OCI-LY1 (cell line): Measurements from ENCODE around the gene SLC47A2.

Experiments used
- EZH2 ChIP-seq: fragments of 200-600 bp; sonication (generic), shearing (Covaris generic); IDR thresholded peaks from 2 replicates; pipeline ENCODE4 v1.8.0; 2017; ENCODE audit warnings: borderline replicate concordance, mixed run types, mild to moderate bottlenecking, antibody characterized with exemption, low read length, moderate library complexity, mixed read lengths
- TF ChIP-seq, protein P1 (sequence below): fragments of 200-600 bp; sonication (generic), shearing (Covaris generic); IDR thresholded peaks from 2 replicates; pipeline ENCODE4 v1.5.1; 2017; ENCODE audit warnings: mild to moderate bottlenecking, antibody characterized with exemption, low read length, moderate library complexity, mixed read lengths

DNA sequence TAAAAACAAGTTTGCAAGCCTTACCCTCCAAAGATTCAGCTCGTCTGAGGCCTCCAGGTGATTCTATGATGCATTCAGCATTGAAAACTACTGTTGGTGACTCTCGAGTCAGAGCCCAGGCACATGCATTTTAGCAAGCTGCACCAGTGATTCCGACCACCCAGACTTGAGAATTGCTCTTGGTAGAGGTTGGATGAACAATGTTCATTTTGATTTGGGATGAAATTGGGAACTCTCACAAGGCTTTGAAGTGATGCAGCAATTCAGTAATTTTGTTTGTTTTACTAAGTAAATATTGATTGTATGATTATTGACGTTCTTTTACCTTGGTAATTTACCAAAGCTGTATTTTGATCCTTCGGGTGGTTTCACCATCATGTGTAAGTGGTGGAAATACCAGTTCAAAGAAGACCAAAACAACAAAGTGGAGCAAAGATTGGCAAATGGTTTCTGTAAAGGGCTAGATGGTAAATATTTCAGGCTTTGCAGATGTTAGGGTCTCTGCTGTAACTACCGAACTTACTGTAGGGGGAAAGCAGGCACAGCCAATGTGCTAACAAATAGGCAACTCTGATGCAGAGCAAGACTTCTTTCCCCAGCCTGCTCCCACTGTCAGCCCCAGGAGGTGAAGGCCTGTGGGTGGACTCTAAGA, 56.0 kb downstream of the SLC47A2 start:
- TF ChIP-seq, protein P1, sequence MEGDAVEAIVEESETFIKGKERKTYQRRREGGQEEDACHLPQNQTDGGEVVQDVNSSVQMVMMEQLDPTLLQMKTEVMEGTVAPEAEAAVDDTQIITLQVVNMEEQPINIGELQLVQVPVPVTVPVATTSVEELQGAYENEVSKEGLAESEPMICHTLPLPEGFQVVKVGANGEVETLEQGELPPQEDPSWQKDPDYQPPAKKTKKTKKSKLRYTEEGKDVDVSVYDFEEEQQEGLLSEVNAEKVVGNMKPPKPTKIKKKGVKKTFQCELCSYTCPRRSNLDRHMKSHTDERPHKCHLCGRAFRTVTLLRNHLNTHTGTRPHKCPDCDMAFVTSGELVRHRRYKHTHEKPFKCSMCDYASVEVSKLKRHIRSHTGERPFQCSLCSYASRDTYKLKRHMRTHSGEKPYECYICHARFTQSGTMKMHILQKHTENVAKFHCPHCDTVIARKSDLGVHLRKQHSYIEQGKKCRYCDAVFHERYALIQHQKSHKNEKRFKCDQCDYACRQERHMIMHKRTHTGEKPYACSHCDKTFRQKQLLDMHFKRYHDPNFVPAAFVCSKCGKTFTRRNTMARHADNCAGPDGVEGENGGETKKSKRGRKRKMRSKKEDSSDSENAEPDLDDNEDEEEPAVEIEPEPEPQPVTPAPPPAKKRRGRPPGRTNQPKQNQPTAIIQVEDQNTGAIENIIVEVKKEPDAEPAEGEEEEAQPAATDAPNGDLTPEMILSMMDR: no peak
- TF ChIP-seq EZH2: no peak
